Measurements from ENCODE around the gene CYP24A1.

The CYP24A1 gene

GRCh38 chr20:54119744-54120143 is 54.0 kb downstream of the CYP24A1 start:
- Histone ChIP-seq H3K27me3 (ENCODE audit: insufficient read depth, low read length) (no peaks in the 10 kb centered on the region), H2AFZ (ENCODE audit: low read length) (no peak overlapping the region), H3K9me2 (ENCODE audit: low read depth, low read length) (no peaks in the 10 kb centered on the region), H3K4me2 (ENCODE audit: low read length) (no peak overlapping the region), H3K9ac (ENCODE audit: low read length) (no peak overlapping the region), H3K4me3 (ENCODE audit: low read depth, low read length, poor library complexity, severe bottlenecking) (no peak overlapping the region), H3F3A (ENCODE audit: insufficient read depth, low read length) (no peaks in the 10 kb centered on the region), H4K20me1 (ENCODE audit: insufficient read depth, low read length) (no peaks in the 10 kb centered on the region), H3K79me2 (ENCODE audit: insufficient read depth, low read length) (no peaks in the 10 kb centered on the region), H3K9me3 (ENCODE audit: low read length) (no peaks in the 10 kb centered on the region), H3K4me1 (ENCODE audit: insufficient read depth, low read length, severe bottlenecking) (no peaks in the 10 kb centered on the region), H3K27ac (ENCODE audit: low read depth, low read length, poor library complexity, severe bottlenecking) (no peak overlapping the region), H3K36me3 (ENCODE audit: insufficient read depth, low read length) (no peaks in the 10 kb centered on the region)
- TF ChIP-seq EZH2 (IDR thresholded peaks at IDR 0.05; ENCODE audit: borderline replicate concordance, low read length) = no peak
- TF ChIP-seq CTCF (IDR thresholded peaks at IDR 0.05; ENCODE audit: low read length) = no peak

DNA sequence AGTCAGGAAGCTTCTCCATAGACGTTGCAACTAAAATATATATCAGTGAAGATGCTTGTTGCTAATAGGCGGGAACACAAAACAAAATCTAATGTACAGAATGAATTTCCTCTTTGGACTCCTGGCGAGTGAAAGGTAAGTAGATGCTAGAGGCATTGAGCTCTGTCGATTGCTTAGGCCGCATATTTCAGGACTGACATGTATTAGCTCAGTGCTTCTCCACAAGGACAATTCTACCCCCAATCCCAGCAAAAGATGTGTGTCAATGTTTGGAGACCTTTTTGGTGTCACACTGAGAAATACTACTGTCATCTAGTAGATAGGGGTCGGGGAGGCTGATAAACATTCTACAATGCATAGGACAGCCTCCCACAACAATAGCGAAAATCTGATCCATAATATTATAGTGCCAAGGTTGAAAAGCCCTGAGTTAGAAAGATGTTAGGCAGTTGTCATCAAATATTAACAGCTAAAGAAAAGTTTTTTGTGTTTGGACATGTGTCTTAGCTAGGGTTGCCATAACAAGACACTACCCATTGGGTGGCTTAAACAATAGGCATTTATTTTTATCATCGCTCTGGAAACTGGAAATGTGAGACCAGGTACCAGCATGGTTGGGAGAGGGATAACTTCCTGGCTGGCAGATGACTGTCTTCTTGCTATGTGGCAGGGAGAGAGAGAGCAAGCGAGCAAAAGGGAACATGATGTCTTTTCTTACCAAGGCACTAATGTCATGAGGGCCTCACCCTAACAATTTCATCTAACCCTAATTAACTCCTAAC is 55.4 kb downstream of the CYP24A1 start:
- Histone ChIP-seq H3K4me3 (ENCODE audit: low read depth, low read length, poor library complexity, severe bottlenecking) (no peak overlapping the region), H3K27ac (ENCODE audit: low read depth, low read length, poor library complexity, severe bottlenecking) (no peak overlapping the region), H3K9me2 (ENCODE audit: low read depth, low read length) (no peaks in the 10 kb centered on the region), H2AFZ (ENCODE audit: low read length) (no peak overlapping the region), H3K9me3 (ENCODE audit: low read length) (no peaks in the 10 kb centered on the region), H3K4me2 (ENCODE audit: low read length) (no peak overlapping the region), H3F3A (ENCODE audit: insufficient read depth, low read length) (no peaks in the 10 kb centered on the region), H3K36me3 (ENCODE audit: insufficient read depth, low read length) (no peaks in the 10 kb centered on the region), H3K4me1 (ENCODE audit: insufficient read depth, low read length, severe bottlenecking) (no peaks in the 10 kb centered on the region), H3K9ac (ENCODE audit: low read length) (no peak overlapping the region), H3K27me3 (ENCODE audit: insufficient read depth, low read length) (peaks cover 3% of the 10 kb centered on the region; the same call in 1 of the 2 replicates), H4K20me1 (ENCODE audit: insufficient read depth, low read length) (no peaks in the 10 kb centered on the region), H3K79me2 (ENCODE audit: insufficient read depth, low read length) (no peaks in the 10 kb centered on the region)
- no peak for TF ChIP-seq EZH2 (IDR thresholded peaks at IDR 0.05; ENCODE audit: borderline replicate concordance, low read length)
- TF ChIP-seq CTCF (IDR thresholded peaks at IDR 0.05; ENCODE audit: low read length) = no peak

DNA sequence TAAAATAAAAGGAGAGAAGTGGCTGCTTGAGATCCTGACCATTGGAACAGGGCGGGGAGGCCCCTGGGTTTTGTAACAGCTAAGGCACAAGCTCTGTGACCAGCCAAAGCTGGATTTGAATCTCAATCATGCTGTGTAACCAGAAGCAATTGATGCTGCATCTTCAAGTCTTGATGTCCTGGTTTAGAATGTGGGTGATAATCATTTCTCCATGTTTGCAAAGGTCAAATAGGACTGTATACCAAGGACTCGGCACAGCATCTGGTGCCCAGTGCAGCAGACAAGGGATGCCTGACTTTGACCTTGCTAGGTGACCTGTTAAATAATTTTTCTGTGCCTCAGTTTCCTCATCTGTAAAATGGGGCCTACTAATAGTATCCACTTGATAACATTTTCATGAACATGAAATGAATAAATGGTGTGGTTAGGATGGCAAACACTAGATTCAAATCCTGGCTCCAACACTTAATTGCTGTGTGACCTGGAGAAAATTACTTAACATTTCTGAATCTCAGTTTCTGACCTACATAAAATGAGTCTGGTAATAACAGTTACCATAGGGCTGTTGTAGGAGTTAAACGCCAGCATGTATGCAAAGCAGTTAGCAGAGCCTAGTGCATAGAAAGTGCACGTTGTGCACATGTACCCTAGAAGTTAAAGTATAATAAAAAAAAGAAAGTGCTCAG is 57.1 kb downstream of the CYP24A1 start:
- H3K27me3 ChIP-seq (ENCODE audit: insufficient read depth, low read length) = peaks cover 4% of the 10 kb centered on the region; the same call in 1 of the 2 replicates
- no peaks in the 10 kb centered on the region for H3K36me3 ChIP-seq (ENCODE audit: insufficient read depth, low read length)
- H2AFZ ChIP-seq (ENCODE audit: low read length) = no peak overlapping the region
- H3K9me3 ChIP-seq (ENCODE audit: low read length) = no peaks in the 10 kb centered on the region
- no peak overlapping the region for H3K4me2 ChIP-seq (ENCODE audit: low read length)
- no peaks in the 10 kb centered on the region for H3F3A ChIP-seq (ENCODE audit: insufficient read depth, low read length)
- H3K4me3 ChIP-seq (ENCODE audit: low read depth, low read length, poor library complexity, severe bottlenecking) = no peak overlapping the region
- H3K9ac ChIP-seq (ENCODE audit: low read length) = no peak overlapping the region
- no peaks in the 10 kb centered on the region for H3K4me1 ChIP-seq (ENCODE audit: insufficient read depth, low read length, severe bottlenecking)
- no peaks in the 10 kb centered on the region for H3K79me2 ChIP-seq (ENCODE audit: insufficient read depth, low read length)
- no peak for TF ChIP-seq EZH2 (IDR thresholded peaks at IDR 0.05; ENCODE audit: borderline replicate concordance, low read length)
- TF ChIP-seq CTCF (IDR thresholded peaks at IDR 0.05; ENCODE audit: low read length) = no peak
- no peaks in the 10 kb centered on the region for H3K9me2 ChIP-seq (ENCODE audit: low read depth, low read length)
- H4K20me1 ChIP-seq (ENCODE audit: insufficient read depth, low read length) = no peaks in the 10 kb centered on the region
- no peak overlapping the region for H3K27ac ChIP-seq (ENCODE audit: low read depth, low read length, poor library complexity, severe bottlenecking)
